GM12891 (cell line): ENCODE measurements around the gene SPON1.

Source experiments
- DNase-seq: peaks from one replicate; pipeline ENCODE4 v3.0.0; 2011; ENCODE audit warnings: low spot score; ENCODE audit not compliant: insufficient read length
- FAIRE-seq: peaks from 2 replicates; lab custom pipeline; 2011; peaks lifted over from hg19 to GRCh38; lab: Jason Lieb, UNC
- PAX5 ChIP-seq: IDR thresholded peaks from 2 replicates; pipeline ENCODE4 v1.6.1; 2011; ENCODE audit warnings: low read length, moderate library complexity, mild to moderate bottlenecking; ENCODE audit not compliant: insufficient read depth, severe bottlenecking
- POLR2A ChIP-seq: IDR thresholded peaks from 2 replicates; pipeline ENCODE4 v1.6.1; 2011; ENCODE audit warnings: low read depth, low read length, control low read depth
- POLR2AphosphoS5 ChIP-seq: IDR thresholded peaks from 2 replicates; pipeline ENCODE4 v1.6.1; 2011; ENCODE audit warnings: low read depth, low read length, control low read depth
- POU2F2 ChIP-seq: IDR thresholded peaks from 2 replicates; pipeline ENCODE4 v1.6.1; 2011; ENCODE audit warnings: low read depth, mild to moderate bottlenecking, control low read depth, low read length, moderate library complexity
- SPI1 ChIP-seq: IDR thresholded peaks from 2 replicates; pipeline ENCODE4 v1.6.1; 2011; ENCODE audit warnings: low read depth, low read length, control low read depth
- TAF1 ChIP-seq: IDR thresholded peaks from 2 replicates; pipeline ENCODE4 v1.6.1; 2011; ENCODE audit warnings: low read depth, low read length, control low read depth

SPON1 gene

GRCh38 chr11:14036469-14036868 is 73.9 kb downstream of the SPON1 start:
- TF ChIP-seq PAX5 = no peak
- no peak for TF ChIP-seq POU2F2
- no peak for TF ChIP-seq POLR2AphosphoS5
- TF ChIP-seq TAF1 = no peak
- no peak for TF ChIP-seq SPI1
- no peak for TF ChIP-seq POLR2A
- no peak for FAIRE-seq

GRCh38 chr11:14041040-14041439 is 78.5 kb downstream of the SPON1 start:
- TF ChIP-seq TAF1 (no peak), POU2F2 (no peak), SPI1 (no peak), POLR2A (no peak)
- no peak for DNase-seq
- no peak for FAIRE-seq

More at GRCh38 chr11:14036469-14036868, 73.9 kb downstream of the SPON1 start:
- DNase-seq = no peak

- FAIRE-seq = no peak
- no peak for TF ChIP-seq SPI1
- TF ChIP-seq PAX5 = no peak
- TF ChIP-seq POLR2AphosphoS5 = no peak
- no peak for TF ChIP-seq POU2F2
- no peak for TF ChIP-seq POLR2A
- TF ChIP-seq TAF1 = no peak
- DNase-seq = no peak
Observed at GRCh38 chr11:14041565-14041964, 79.0 kb downstream of the SPON1 start.

GRCh38 chr11:14042686-14043465 is 80.4 kb downstream of the SPON1 start:
- no peak for DNase-seq

GRCh38 chr11:14044916-14045315 is 82.4 kb downstream of the SPON1 start:
- FAIRE-seq (no peak), DNase-seq (no peak)
- no peak for TF ChIP-seq POLR2A
- TF ChIP-seq PAX5 = no peak
- no peak for TF ChIP-seq POU2F2
- no peak for TF ChIP-seq TAF1
- TF ChIP-seq POLR2AphosphoS5 = no peak
- no peak for TF ChIP-seq SPI1

More at GRCh38 chr11:14042686-14043465, 80.4 kb downstream of the SPON1 start:
- TF ChIP-seq POLR2AphosphoS5 = no peak
- no peak for TF ChIP-seq POLR2A
- TF ChIP-seq PAX5 = no peak
- no peak for TF ChIP-seq SPI1
- TF ChIP-seq TAF1 = no peak
- no peak for TF ChIP-seq POU2F2
- no peak for FAIRE-seq

GRCh38 chr11:14045417-14045816 is 82.9 kb downstream of the SPON1 start:
- TF ChIP-seq POLR2A = no peak
- TF ChIP-seq POU2F2 = no peak
- TF ChIP-seq SPI1 = no peak
- no peak for TF ChIP-seq POLR2AphosphoS5
- no peak for TF ChIP-seq PAX5
- TF ChIP-seq TAF1 = no peak
- FAIRE-seq (no peak), DNase-seq (no peak)

- TF ChIP-seq POLR2AphosphoS5 (no peak), POLR2A (no peak), PAX5 (no peak), SPI1 (no peak), POU2F2 (no peak), TAF1 (no peak)
- FAIRE-seq (no peak), DNase-seq (no peak)
Observed at GRCh38 chr11:14052198-14052597, 89.7 kb downstream of the SPON1 start.

GRCh38 chr11:14054116-14055107 is 91.9 kb downstream of the SPON1 start:
- no peak for FAIRE-seq
- TF ChIP-seq SPI1 = no peak
- no peak for TF ChIP-seq POLR2AphosphoS5
- no peak for TF ChIP-seq TAF1
- no peak for TF ChIP-seq PAX5

GRCh38 chr11:14055936-14056335 is 93.4 kb downstream of the SPON1 start:
- DNase-seq = no peak
- no peak for TF ChIP-seq POLR2AphosphoS5
- TF ChIP-seq PAX5 = no peak
- no peak for TF ChIP-seq TAF1
- no peak for TF ChIP-seq POU2F2
- no peak for TF ChIP-seq POLR2A
- no peak for TF ChIP-seq SPI1
- no peak for FAIRE-seq

More at GRCh38 chr11:14054116-14055107, 91.9 kb downstream of the SPON1 start:
- DNase-seq = no peak

GRCh38 chr11:14058061-14058460 is 95.5 kb downstream of the SPON1 start:
- TF ChIP-seq PAX5 = no peak

More at GRCh38 chr11:14058061-14058460, 95.5 kb downstream of the SPON1 start:
- FAIRE-seq = no peak
- no peak for DNase-seq
